HEK293 (cell line): Measurements from ENCODE around the gene OR4F6.

Experiments used
- CTCF ChIA-PET: fragments of 350-600 bp; formaldehyde crosslinking; extraction: SDS; loops from one replicate; lab custom pipeline; 2021; ENCODE audit warnings: antibody characterized with exemption; lab: Yijun Ruan, JAX
- POLR2A ChIA-PET: fragments of 300-600 bp; formaldehyde crosslinking; extraction: SDS; loops from one replicate; lab custom pipeline; 2020; ENCODE audit warnings: antibody characterized with exemption, inconsistent platforms; lab: Yijun Ruan, JAX
- H3K27ac ChIP-seq: fragments of 200-500 bp; sonication (Bioruptor generic); 2 replicates; pipeline ENCODE4 v1.5.1; 2014; ENCODE audit warnings: low read depth, low read length, control low read depth, inconsistent platforms; ENCODE audit errors: extremely low read depth
- H3K36me3 ChIP-seq, 2 experiments: fragments of 200-500 bp in 1 of 2; sonication (Bioruptor generic) in 1 of 2; 1 replicate in 1 of 2; 2 replicates in 1 of 2; pipeline ENCODE4 v1.5.1; 2014 to 2017; ENCODE audit warnings: inconsistent platforms in 2 of 2, low read length in 2 of 2; ENCODE audit not compliant: control insufficient read depth in 2 of 2, insufficient read depth in 1 of 2
- H3K4me1 ChIP-seq: fragments of 200-500 bp; sonication (Bioruptor generic); 2 replicates; pipeline ENCODE4 v1.5.1; 2014; ENCODE audit warnings: mild to moderate bottlenecking, low read length, inconsistent platforms; ENCODE audit not compliant: control insufficient read depth, insufficient read depth
- H3K4me3 ChIP-seq: 2 replicates; pipeline ENCODE4 v1.5.1; 2011; ENCODE audit warnings: low read depth, mild to moderate bottlenecking, control low read depth, low read length, moderate library complexity
- H3K9me3 ChIP-seq: fragments of 200-500 bp; sonication (Bioruptor generic); 2 replicates; pipeline ENCODE4 v1.5.1; 2014; ENCODE audit warnings: low read depth, low read length, inconsistent platforms; ENCODE audit not compliant: control insufficient read depth, insufficient read depth
- KLF8 ChIP-seq: fragments of 450-650 bp; formaldehyde crosslinking; IDR thresholded peaks from 2 replicates; pipeline ENCODE4 v1.5.1; 2016; ENCODE audit warnings: missing biosample characterization, missing genetic modification characterization
- SP7 ChIP-seq: fragments of 450-650 bp; formaldehyde crosslinking; IDR thresholded peaks from 2 replicates; pipeline ENCODE4 v1.5.1; 2016; ENCODE audit warnings: missing biosample characterization, missing genetic modification characterization
- TCF7L2 ChIP-seq: IDR thresholded peaks from 2 replicates; pipeline ENCODE4 v1.6.1; 2011; ENCODE audit warnings: low read depth, mild to moderate bottlenecking, inconsistent platforms, low read length, moderate library complexity, borderline replicate concordance
- ZNF146 ChIP-seq: fragments of 450-650 bp; formaldehyde crosslinking; IDR thresholded peaks from 2 replicates; pipeline ENCODE4 v1.5.1; 2016; ENCODE audit warnings: missing biosample characterization, missing genetic modification characterization
- ZNF169 ChIP-seq: fragments of 450-650 bp; formaldehyde crosslinking; IDR thresholded peaks from 2 replicates; pipeline ENCODE4 v1.5.1; 2016; ENCODE audit warnings: missing biosample characterization, missing genetic modification characterization
- ZNF2 ChIP-seq: fragments of 450-650 bp; formaldehyde crosslinking; IDR thresholded peaks from 2 replicates; pipeline ENCODE4 v1.5.1; 2016; ENCODE audit warnings: missing biosample characterization, missing genetic modification characterization
- ZNF248 ChIP-seq: fragments of 450-650 bp; formaldehyde crosslinking; IDR thresholded peaks from 2 replicates; pipeline ENCODE4 v1.5.1; 2017; ENCODE audit warnings: missing biosample characterization, missing genetic modification characterization
- ZNF302 ChIP-seq: fragments of 450-650 bp; formaldehyde crosslinking; IDR thresholded peaks from 2 replicates; pipeline ENCODE4 v1.5.1; 2016; ENCODE audit warnings: missing biosample characterization, missing genetic modification characterization, low read depth
- ZNF341 ChIP-seq: fragments of 450-650 bp; formaldehyde crosslinking; IDR thresholded peaks from 2 replicates; pipeline ENCODE4; 2016; ENCODE audit warnings: low read depth, missing biosample characterization, missing genetic modification characterization
- ZNF426 ChIP-seq: fragments of 450-650 bp; formaldehyde crosslinking; IDR thresholded peaks from 2 replicates; pipeline ENCODE4 v1.5.1; 2017; ENCODE audit warnings: missing biosample characterization, missing genetic modification characterization, mild to moderate bottlenecking, inconsistent platforms, moderate library complexity
- ZNF560 ChIP-seq: fragments of 450-650 bp; formaldehyde crosslinking; IDR thresholded peaks from 2 replicates; pipeline ENCODE4 v1.5.1; 2017; ENCODE audit warnings: missing biosample characterization, missing genetic modification characterization, borderline replicate concordance
- ZNF629 ChIP-seq: fragments of 450-650 bp; formaldehyde crosslinking; IDR thresholded peaks from 2 replicates; pipeline ENCODE4 v1.5.1; 2017; ENCODE audit warnings: missing biosample characterization, missing genetic modification characterization
- ZNF660 ChIP-seq: fragments of 450-650 bp; IDR thresholded peaks from 2 replicates; pipeline ENCODE4 v1.5.1; 2018; ENCODE audit warnings: missing biosample characterization, mild to moderate bottlenecking, missing genetic modification characterization
- ZNF677 ChIP-seq: fragments of 450-650 bp; IDR thresholded peaks from 2 replicates; pipeline ENCODE4 v1.5.0; 2018; ENCODE audit warnings: missing biosample characterization, mild to moderate bottlenecking, missing genetic modification characterization, moderate library complexity
- ZNF768 ChIP-seq: fragments of 450-650 bp; formaldehyde crosslinking; IDR thresholded peaks from 2 replicates; pipeline ENCODE4 v1.5.1; 2018; ENCODE audit warnings: missing biosample characterization, mild to moderate bottlenecking, missing genetic modification characterization
- ZSCAN30 ChIP-seq: fragments of 450-650 bp; IDR thresholded peaks from 2 replicates; pipeline ENCODE4 v1.5.1; 2018; ENCODE audit warnings: missing biosample characterization, mild to moderate bottlenecking, missing genetic modification characterization, moderate library complexity
- TF ChIP-seq, protein P1 (sequence below): fragments of 450-650 bp; formaldehyde crosslinking; IDR thresholded peaks from 2 replicates; pipeline ENCODE4 v1.5.1; 2016; ENCODE audit warnings: missing biosample characterization, missing genetic modification characterization
- TF ChIP-seq, protein P2 (sequence below): fragments of 450-650 bp; formaldehyde crosslinking; IDR thresholded peaks from 2 replicates; pipeline ENCODE4 v1.5.1; 2016; ENCODE audit warnings: missing biosample characterization, missing genetic modification characterization, borderline replicate concordance
- TF ChIP-seq, protein P3 (sequence below): fragments of 450-650 bp; formaldehyde crosslinking; IDR thresholded peaks from 2 replicates; pipeline ENCODE4 v1.5.1; 2017; ENCODE audit warnings: missing biosample characterization, missing genetic modification characterization
- TF ChIP-seq, protein P4 (sequence below): fragments of 450-650 bp; formaldehyde crosslinking; IDR thresholded peaks from 2 replicates; pipeline ENCODE4 v1.5.1; 2016; ENCODE audit warnings: missing biosample characterization, missing genetic modification characterization
- TF ChIP-seq, protein P5 (sequence below): fragments of 450-650 bp; IDR thresholded peaks from 2 replicates; pipeline ENCODE4 v1.5.1; 2018; ENCODE audit warnings: missing biosample characterization, missing genetic modification characterization

The OR4F6 gene

DNA sequence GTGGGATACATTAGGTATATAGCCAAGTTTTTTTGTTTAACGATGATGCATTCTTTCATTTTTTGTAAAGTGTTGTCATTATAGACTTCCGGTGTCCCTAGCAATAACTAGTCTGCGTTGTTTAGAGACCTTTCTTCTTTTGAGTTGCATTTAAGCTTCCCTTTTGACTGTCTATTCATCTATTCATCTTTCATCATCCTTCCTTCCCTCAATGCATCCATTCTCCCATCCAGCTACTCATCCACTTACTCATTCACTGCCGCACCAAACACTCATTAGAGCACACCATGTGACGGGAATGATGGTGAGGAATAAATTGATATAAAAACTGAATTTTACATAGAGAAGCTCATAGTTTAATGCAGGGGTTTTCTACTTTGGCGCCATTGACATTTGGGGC is 41.6 kb downstream of the OR4F6 start:
- Histone ChIP-seq H3K36me3 (no peaks in the 10 kb centered on the region), H3K4me3 (no peak overlapping the region), H3K9me3 (no peaks in the 10 kb centered on the region), H3K27ac (no peak overlapping the region), H3K4me1 (no peaks in the 10 kb centered on the region)
- POLR2A ChIA-PET, result no interaction called here
- CTCF ChIA-PET, result interaction anchor here (1.1 kb wide), 1 partner anchor 76 kb away, joined by 3 read pairs; no protein-coding TSS in a partner anchor
- TF ChIP-seq ZNF629 (tag by site-specific recombination), result no peak
- TF ChIP-seq, protein P1, sequence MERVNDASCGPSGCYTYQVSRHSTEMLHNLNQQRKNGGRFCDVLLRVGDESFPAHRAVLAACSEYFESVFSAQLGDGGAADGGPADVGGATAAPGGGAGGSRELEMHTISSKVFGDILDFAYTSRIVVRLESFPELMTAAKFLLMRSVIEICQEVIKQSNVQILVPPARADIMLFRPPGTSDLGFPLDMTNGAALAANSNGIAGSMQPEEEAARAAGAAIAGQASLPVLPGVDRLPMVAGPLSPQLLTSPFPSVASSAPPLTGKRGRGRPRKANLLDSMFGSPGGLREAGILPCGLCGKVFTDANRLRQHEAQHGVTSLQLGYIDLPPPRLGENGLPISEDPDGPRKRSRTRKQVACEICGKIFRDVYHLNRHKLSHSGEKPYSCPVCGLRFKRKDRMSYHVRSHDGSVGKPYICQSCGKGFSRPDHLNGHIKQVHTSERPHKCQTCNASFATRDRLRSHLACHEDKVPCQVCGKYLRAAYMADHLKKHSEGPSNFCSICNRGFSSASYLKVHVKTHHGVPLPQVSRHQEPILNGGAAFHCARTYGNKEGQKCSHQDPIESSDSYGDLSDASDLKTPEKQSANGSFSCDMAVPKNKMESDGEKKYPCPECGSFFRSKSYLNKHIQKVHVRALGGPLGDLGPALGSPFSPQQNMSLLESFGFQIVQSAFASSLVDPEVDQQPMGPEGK (tag by site-specific recombination), result no peak
- no peak for TF ChIP-seq ZNF146 (tag by site-specific recombination)
- TF ChIP-seq TCF7L2, result no peak
- TF ChIP-seq ZSCAN30 (tag by site-specific recombination), result no peak
- no peak for TF ChIP-seq ZNF426 (tag by site-specific recombination)
- TF ChIP-seq, protein P2, sequence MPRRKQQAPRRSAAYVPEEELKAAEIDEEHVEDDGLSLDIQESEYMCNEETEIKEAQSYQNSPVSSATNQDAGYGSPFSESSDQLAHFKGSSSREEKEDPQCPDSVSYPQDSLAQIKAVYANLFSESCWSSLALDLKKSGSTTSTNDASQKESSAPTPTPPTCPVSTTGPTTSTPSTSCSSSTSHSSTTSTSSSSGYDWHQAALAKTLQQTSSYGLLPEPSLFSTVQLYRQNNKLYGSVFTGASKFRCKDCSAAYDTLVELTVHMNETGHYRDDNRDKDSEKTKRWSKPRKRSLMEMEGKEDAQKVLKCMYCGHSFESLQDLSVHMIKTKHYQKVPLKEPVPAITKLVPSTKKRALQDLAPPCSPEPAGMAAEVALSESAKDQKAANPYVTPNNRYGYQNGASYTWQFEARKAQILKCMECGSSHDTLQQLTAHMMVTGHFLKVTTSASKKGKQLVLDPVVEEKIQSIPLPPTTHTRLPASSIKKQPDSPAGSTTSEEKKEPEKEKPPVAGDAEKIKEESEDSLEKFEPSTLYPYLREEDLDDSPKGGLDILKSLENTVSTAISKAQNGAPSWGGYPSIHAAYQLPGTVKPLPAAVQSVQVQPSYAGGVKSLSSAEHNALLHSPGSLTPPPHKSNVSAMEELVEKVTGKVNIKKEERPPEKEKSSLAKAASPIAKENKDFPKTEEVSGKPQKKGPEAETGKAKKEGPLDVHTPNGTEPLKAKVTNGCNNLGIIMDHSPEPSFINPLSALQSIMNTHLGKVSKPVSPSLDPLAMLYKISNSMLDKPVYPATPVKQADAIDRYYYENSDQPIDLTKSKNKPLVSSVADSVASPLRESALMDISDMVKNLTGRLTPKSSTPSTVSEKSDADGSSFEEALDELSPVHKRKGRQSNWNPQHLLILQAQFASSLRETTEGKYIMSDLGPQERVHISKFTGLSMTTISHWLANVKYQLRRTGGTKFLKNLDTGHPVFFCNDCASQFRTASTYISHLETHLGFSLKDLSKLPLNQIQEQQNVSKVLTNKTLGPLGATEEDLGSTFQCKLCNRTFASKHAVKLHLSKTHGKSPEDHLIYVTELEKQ, result no peak
- TF ChIP-seq ZNF341 (tag by site-specific recombination), result no peak
- TF ChIP-seq ZNF2 (tag by site-specific recombination), result no peak

DNA sequence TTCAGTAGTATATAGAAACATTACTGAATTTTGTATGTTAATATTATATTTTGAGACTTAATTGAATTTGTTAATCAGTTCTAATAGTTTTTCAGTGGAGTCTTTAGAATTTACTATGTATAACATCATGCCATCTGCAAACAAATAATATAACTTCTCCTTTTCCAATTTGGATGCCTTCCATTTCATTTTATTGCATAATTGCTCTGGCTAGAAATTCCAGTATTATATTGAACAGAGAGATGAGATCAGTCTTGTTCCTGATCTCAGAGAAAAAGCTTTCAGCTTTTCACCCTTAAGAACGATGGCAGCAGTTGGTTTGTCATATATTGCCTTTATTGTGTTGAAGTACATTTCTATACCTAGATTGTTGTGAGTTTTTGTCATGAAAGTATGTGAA is 49.0 kb downstream of the OR4F6 start:
- no peak overlapping the region for H3K4me3 ChIP-seq
- CTCF ChIA-PET, result no interaction called here
- TF ChIP-seq ZNF768 (tag by site-specific recombination) (no peak), ZNF660 (no peak), ZNF677 (tag by site-specific recombination) (no peak), ZNF560 (tag by site-specific recombination) (no peak), SP7 (tag by site-specific recombination) (no peak), KLF8 (tag by site-specific recombination) (no peak), ZNF169 (tag by site-specific recombination) (no peak), ZNF248 (tag by site-specific recombination) (no peak), ZNF302 (tag by site-specific recombination) (no peak)
- TF ChIP-seq, protein P3, sequence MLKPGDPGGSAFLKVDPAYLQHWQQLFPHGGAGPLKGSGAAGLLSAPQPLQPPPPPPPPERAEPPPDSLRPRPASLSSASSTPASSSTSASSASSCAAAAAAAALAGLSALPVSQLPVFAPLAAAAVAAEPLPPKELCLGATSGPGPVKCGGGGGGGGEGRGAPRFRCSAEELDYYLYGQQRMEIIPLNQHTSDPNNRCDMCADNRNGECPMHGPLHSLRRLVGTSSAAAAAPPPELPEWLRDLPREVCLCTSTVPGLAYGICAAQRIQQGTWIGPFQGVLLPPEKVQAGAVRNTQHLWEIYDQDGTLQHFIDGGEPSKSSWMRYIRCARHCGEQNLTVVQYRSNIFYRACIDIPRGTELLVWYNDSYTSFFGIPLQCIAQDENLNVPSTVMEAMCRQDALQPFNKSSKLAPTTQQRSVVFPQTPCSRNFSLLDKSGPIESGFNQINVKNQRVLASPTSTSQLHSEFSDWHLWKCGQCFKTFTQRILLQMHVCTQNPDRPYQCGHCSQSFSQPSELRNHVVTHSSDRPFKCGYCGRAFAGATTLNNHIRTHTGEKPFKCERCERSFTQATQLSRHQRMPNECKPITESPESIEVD, result no peak
- TF ChIP-seq, protein P4, sequence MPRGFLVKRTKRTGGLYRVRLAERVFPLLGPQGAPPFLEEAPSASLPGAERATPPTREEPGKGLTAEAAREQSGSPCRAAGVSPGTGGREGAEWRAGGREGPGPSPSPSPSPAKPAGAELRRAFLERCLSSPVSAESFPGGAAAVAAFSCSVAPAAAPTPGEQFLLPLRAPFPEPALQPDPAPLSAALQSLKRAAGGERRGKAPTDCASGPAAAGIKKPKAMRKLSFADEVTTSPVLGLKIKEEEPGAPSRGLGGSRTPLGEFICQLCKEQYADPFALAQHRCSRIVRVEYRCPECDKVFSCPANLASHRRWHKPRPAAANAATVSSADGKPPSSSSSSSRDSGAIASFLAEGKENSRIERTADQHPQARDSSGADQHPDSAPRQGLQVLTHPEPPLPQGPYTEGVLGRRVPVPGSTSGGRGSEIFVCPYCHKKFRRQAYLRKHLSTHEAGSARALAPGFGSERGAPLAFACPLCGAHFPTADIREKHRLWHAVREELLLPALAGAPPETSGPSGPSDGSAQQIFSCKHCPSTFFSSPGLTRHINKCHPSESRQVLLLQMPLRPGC (tag by site-specific recombination), result no peak
- TF ChIP-seq, protein P5, sequence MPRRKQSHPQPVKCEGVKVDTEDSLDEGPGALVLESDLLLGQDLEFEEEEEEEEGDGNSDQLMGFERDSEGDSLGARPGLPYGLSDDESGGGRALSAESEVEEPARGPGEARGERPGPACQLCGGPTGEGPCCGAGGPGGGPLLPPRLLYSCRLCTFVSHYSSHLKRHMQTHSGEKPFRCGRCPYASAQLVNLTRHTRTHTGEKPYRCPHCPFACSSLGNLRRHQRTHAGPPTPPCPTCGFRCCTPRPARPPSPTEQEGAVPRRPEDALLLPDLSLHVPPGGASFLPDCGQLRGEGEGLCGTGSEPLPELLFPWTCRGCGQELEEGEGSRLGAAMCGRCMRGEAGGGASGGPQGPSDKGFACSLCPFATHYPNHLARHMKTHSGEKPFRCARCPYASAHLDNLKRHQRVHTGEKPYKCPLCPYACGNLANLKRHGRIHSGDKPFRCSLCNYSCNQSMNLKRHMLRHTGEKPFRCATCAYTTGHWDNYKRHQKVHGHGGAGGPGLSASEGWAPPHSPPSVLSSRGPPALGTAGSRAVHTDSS (tag by site-specific recombination), result no peak

More for the DNA sequence above, 49.0 kb downstream of the OR4F6 start:
- Histone ChIP-seq H3K4me1 (no peaks in the 10 kb centered on the region), H3K36me3 (no peaks in the 10 kb centered on the region), H3K9me3 (no peaks in the 10 kb centered on the region), H3K27ac (no peak overlapping the region)
- POLR2A ChIA-PET, result no interaction called here
